GM12801 (cell line): ENCODE data around the gene COQ8A.

ENCODE experiments used
- TF ChIP-seq, protein P1 (sequence below): IDR thresholded peaks from one replicate; pipeline ENCODE4 v1.5.1; 2011; ENCODE audit warnings: control low read depth; ENCODE audit not compliant: insufficient read length; ENCODE audit errors: extremely low read depth

Gene COQ8A

DNA sequence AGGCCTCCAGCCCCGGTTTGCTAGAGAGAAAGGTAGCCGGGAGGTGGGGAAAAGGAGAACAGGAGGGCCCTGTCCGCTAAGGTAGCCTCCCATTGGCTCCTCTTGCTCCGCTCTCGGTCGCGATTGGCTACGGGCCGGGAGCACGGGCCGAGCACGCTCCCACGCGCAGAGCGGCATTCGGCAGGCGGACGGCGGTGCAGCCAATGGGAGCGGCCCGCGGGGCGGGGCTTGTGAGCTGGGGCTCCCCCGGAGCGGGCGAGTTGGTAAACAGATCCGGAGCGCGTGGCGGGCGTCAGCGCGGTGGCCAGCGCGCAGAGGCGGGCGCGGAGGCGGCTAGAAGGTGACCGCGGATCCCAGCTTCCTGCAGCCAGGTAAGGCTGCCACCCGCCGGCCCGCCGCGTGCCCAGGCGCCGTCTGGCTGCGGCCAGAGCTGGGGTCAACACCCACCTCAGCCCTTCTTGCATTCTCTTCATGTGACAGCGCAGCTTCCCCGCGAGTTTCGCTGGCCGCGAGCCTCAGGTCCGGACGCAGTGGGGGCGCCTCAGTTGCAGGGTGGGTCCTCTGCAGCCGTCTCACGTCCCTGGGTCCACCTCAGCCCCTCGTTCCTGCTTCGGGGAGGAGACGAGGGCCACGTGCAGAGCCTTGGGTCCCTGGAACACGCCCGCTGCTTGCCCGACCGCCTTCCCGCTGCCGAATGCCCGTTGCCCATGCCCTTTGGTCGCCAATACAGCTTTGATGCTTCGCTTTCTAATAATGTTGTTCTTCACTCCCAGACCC lies at the start of gene COQ8A:
TSS of gene COQ8A (plus strand) at position 266 of the 777 bp plus-strand sequence. CDS start 21,092 bp downstream, outside the sequence.
- TF ChIP-seq, protein P1, sequence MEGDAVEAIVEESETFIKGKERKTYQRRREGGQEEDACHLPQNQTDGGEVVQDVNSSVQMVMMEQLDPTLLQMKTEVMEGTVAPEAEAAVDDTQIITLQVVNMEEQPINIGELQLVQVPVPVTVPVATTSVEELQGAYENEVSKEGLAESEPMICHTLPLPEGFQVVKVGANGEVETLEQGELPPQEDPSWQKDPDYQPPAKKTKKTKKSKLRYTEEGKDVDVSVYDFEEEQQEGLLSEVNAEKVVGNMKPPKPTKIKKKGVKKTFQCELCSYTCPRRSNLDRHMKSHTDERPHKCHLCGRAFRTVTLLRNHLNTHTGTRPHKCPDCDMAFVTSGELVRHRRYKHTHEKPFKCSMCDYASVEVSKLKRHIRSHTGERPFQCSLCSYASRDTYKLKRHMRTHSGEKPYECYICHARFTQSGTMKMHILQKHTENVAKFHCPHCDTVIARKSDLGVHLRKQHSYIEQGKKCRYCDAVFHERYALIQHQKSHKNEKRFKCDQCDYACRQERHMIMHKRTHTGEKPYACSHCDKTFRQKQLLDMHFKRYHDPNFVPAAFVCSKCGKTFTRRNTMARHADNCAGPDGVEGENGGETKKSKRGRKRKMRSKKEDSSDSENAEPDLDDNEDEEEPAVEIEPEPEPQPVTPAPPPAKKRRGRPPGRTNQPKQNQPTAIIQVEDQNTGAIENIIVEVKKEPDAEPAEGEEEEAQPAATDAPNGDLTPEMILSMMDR, result no peak

DNA sequence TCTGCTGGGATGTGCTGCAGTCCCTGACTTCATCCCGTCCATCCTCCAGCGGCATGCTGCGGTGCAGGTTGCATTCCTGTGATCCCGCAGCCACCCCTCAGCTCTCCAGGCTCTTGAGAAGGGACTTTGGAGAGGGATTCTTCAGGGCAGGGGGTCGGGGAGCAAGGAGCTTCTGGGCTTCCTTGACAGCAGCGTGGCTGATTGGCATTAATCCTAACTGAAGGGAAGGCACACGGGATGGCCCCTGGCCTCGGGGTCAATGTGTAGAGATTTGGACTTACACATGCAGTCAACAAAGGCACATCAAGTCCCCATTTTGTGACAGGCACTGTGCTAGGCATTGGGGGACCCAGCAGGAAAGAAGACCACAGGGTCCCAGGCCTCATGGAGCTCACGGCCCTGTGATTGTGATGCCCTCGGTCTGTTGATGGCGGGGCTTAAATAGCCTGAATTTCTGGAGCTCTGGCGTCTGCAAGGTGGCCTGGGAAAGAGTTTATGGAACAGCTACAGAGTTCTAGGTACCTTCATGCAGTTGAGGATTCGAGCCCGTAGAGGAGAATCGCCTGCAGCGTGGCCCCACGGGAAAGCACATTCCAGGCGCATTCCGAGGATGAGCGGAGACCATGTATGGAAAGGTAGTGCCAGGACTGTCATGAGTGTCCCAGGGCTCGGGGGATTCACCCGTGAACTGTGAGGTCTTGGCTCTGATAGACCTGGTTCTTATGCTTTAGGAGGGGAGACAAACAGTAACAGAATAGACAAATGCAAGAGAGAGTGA lies 49.6 kb upstream of the COQ8A start:
- TF ChIP-seq, protein P1, result no peak

- TF ChIP-seq, protein P1, result no peak
These were observed 48.7 kb upstream of the COQ8A start for GRCh38 chr1:226891346-226891745.

GRCh38 chr1:226891846-226892523 lies 48.1 kb upstream of the COQ8A start:
- TF ChIP-seq, protein P1, result no peak

- TF ChIP-seq, protein P1, result no peak
These were observed 47.6 kb upstream of the COQ8A start for GRCh38 chr1:226892524-226892875.

- TF ChIP-seq, protein P1, result no peak
These were observed 46.2 kb upstream of the COQ8A start for GRCh38 chr1:226893936-226894335.

DNA sequence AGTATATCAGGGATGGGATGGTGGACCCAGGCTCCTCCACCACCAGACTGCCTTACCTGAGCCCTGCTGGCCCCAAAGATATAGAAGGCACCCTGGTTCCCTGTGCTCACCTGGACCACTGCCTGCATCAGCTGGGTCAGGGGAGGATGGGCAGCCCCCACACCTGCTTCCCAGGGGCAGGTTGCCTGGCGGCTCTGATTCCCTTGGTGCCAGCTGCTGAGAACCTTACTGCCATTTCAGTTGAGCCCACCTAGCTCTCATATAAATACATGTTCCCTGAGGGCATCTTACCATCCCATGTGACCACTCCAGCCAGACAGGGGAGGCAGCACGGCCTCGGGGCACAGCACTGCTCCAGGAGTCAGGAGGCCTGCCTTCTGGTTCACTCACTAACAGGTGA lies 45.3 kb upstream of the COQ8A start:
- TF ChIP-seq, protein P1, result no peak
